ENCODE results near the gene PHACTR3.
"Not testable (repeated sequence)": the region's sequence is repeated elsewhere in the genome, so short reads cannot be mapped to it uniquely, and the experiment has no call there.

PHACTR3 gene

GRCh38 chr20:59837623-59838394 lies 233.5 kb downstream of the PHACTR3 start:
- no peaks in the 10 kb centered on the region for H3K9me3 ChIP-seq (ENCODE audit: low read length)
- peaks cover 14% of the 10 kb centered on the region for H3K27me3 ChIP-seq (ENCODE audit: insufficient read depth, low read length)
- no peak overlapping the region for H3K4me3 ChIP-seq (ENCODE audit: low read length)
- H2AFZ ChIP-seq (ENCODE audit: low read depth, low read length), result no peak overlapping the region
- no peaks in the 10 kb centered on the region for H3K36me3 ChIP-seq (ENCODE audit: insufficient read depth, low read length)
- peaks cover 12% of the 10 kb centered on the region for H3K4me1 ChIP-seq (ENCODE audit: insufficient read depth, low read length)

GRCh38 chr20:59839400-59839799 lies 235.1 kb downstream of the PHACTR3 start:
- Histone ChIP-seq H3K27me3 (ENCODE audit: insufficient read depth, low read length) (peaks cover 15% of the 10 kb centered on the region), H3K36me3 (ENCODE audit: insufficient read depth, low read length) (no peaks in the 10 kb centered on the region), H3K4me1 (ENCODE audit: insufficient read depth, low read length) (peaks cover 12% of the 10 kb centered on the region)

DNA sequence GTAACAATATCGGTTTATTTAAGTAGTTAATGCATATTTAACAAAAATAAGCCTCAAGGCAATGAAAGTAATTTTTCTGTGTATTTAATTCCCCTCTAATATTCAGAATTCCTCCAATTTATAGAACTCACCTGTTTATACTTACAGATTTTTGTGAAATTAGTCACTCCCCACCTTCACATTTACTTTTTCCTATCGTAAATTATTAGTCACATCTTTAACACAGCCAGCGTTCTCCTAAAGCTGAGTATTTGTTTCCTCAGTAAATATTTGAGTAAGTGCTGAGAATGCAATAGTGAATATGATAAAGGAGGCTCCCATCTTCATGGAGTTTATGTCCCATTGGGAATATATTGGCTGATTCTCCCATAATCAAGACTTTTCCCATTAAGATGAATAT lies 241.1 kb downstream of the PHACTR3 start:
- H3K4me1 ChIP-seq (ENCODE audit: insufficient read depth, low read length), result no peaks in the 10 kb centered on the region
- peaks cover 2% of the 10 kb centered on the region for H3K27me3 ChIP-seq (ENCODE audit: insufficient read depth, low read length)
- no peaks in the 10 kb centered on the region for H3K9me3 ChIP-seq (ENCODE audit: low read length)

More at GRCh38 chr20:59839400-59839799, 235.1 kb downstream of the PHACTR3 start:
- Histone ChIP-seq H3K9me3 (ENCODE audit: low read length) (no peaks in the 10 kb centered on the region), H3K4me3 (ENCODE audit: low read length) (no peak overlapping the region), H2AFZ (ENCODE audit: low read depth, low read length) (no peak overlapping the region)

DNA sequence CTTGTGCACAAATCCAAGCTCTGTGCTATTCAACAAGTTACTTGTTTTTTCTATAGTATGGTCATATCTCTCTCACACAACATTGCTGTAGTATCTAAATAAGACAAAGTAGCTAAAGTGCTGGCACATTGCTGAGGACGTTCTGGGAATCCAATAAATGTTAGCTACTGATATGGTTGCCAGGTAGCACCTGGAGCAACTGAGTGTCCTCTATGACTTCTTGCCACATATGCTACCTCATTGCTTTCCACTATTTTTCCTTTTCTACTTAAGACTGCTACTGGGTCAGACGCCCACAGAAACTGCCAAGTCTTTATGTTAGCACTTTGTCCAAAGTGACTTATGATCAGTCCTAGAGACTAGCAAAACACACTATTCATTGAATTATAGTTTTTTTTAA lies 243.8 kb downstream of the PHACTR3 start:
- Histone ChIP-seq H3K36me3 (ENCODE audit: insufficient read depth, low read length) (no peaks in the 10 kb centered on the region), H3K4me1 (ENCODE audit: insufficient read depth, low read length) (no peaks in the 10 kb centered on the region), H3K9me3 (ENCODE audit: low read length) (no peaks in the 10 kb centered on the region), H3K4me3 (ENCODE audit: low read length) (no peak overlapping the region), H3K27me3 (ENCODE audit: insufficient read depth, low read length) (peaks cover 2% of the 10 kb centered on the region), H2AFZ (ENCODE audit: low read depth, low read length) (no peak overlapping the region)

More for the DNA sequence above, 241.1 kb downstream of the PHACTR3 start:
- Histone ChIP-seq H2AFZ (ENCODE audit: low read depth, low read length) (no peak overlapping the region), H3K36me3 (ENCODE audit: insufficient read depth, low read length) (no peaks in the 10 kb centered on the region), H3K4me3 (ENCODE audit: low read length) (no peak overlapping the region)

GRCh38 chr20:59850018-59850641 lies 245.8 kb downstream of the PHACTR3 start:
- H3K27me3 ChIP-seq (ENCODE audit: insufficient read depth, low read length), result no peaks in the 10 kb centered on the region
- H3K36me3 ChIP-seq (ENCODE audit: insufficient read depth, low read length), result no peaks in the 10 kb centered on the region
- H2AFZ ChIP-seq (ENCODE audit: low read depth, low read length), result no peak overlapping the region
- no peaks in the 10 kb centered on the region for H3K4me1 ChIP-seq (ENCODE audit: insufficient read depth, low read length)
- H3K9me3 ChIP-seq (ENCODE audit: low read length), result no peaks in the 10 kb centered on the region
- no peak overlapping the region for H3K4me3 ChIP-seq (ENCODE audit: low read length)

DNA sequence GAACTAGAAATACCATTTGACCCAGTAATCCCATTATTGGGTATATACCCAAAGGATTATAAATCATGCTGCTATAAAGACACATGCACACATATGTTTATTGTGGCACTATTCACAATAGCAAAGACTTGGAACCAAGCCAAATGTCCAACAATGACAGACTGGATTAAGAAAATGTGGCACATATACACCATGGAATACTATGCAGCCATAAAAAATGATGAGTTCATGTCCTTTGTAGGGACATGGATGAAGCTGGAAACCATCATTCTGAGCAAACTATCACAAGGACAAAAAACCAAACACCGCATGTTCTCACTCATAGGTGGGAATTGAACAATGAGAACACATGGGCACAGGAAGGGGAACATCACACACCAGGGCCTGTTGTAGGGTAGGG lies 252.2 kb downstream of the PHACTR3 start:
- not testable (repeated sequence) for H3K27me3 ChIP-seq (ENCODE audit: insufficient read depth, low read length); H3K9me3 ChIP-seq (ENCODE audit: low read length); H3K36me3 ChIP-seq (ENCODE audit: insufficient read depth, low read length); H2AFZ ChIP-seq (ENCODE audit: low read depth, low read length); H3K4me3 ChIP-seq (ENCODE audit: low read length); H3K4me1 ChIP-seq (ENCODE audit: insufficient read depth, low read length)

- not testable (repeated sequence) for H3K27me3 ChIP-seq (ENCODE audit: insufficient read depth, low read length); H3K4me3 ChIP-seq (ENCODE audit: low read length)
Measured at GRCh38 chr20:59856941-59857340, 252.6 kb downstream of the PHACTR3 start.

DNA sequence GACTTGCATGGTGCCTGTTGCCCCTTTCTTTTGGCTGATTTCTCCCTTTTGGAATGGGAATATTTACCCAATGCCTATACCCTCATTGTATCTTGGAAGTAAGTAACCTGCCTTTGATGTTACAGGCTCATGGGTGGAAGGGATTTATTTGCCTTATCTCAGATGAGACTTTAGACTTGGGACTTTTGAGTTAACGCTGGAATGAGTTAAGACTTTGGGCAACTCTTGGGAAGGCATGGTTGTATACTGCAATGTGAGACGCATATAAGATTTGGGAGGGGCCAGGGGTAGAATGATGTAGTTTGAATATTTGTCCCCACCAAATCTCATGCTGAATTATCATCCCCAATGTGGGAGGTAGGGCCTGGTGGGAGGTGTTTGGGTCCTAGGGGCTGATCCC lies 253.6 kb downstream of the PHACTR3 start:
- H3K27me3 ChIP-seq (ENCODE audit: insufficient read depth, low read length), result peaks cover 2% of the 10 kb centered on the region
- H3K4me1 ChIP-seq (ENCODE audit: insufficient read depth, low read length), result no peaks in the 10 kb centered on the region
- H3K36me3 ChIP-seq (ENCODE audit: insufficient read depth, low read length), result no peaks in the 10 kb centered on the region
- H3K9me3 ChIP-seq (ENCODE audit: low read length), result no peaks in the 10 kb centered on the region
- H3K4me3 ChIP-seq (ENCODE audit: low read length), result no peak overlapping the region
- no peak overlapping the region for H2AFZ ChIP-seq (ENCODE audit: low read depth, low read length)

More at GRCh38 chr20:59856941-59857340, 252.6 kb downstream of the PHACTR3 start:
- H2AFZ ChIP-seq (ENCODE audit: low read depth, low read length); H3K4me1 ChIP-seq (ENCODE audit: insufficient read depth, low read length); H3K36me3 ChIP-seq (ENCODE audit: insufficient read depth, low read length); H3K9me3 ChIP-seq (ENCODE audit: low read length): not testable (repeated sequence)

DNA sequence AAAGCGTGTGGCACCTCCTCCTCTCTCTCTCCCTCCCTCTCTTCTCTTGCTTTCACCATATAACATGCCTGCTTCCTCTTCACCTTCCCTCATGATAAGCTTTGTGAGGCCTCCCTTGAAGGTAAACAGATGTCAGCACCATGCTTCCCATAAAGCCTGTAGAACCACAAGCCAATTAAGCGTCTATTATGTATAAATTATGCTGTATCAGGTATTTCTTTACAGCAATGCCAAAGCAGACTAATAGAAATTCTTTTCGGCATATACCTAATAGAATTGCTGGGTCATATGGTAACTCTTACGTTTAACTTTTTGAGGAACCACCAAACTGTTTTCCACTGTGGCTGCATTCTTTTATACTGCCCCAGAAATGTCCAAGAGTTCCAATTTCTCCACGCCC lies 254.1 kb downstream of the PHACTR3 start:
- Histone ChIP-seq H3K27me3 (ENCODE audit: insufficient read depth, low read length) (peaks cover 2% of the 10 kb centered on the region), H3K36me3 (ENCODE audit: insufficient read depth, low read length) (no peaks in the 10 kb centered on the region), H3K9me3 (ENCODE audit: low read length) (no peaks in the 10 kb centered on the region), H3K4me3 (ENCODE audit: low read length) (no peak overlapping the region), H2AFZ (ENCODE audit: low read depth, low read length) (no peak overlapping the region), H3K4me1 (ENCODE audit: insufficient read depth, low read length) (no peaks in the 10 kb centered on the region)

- H3K27me3 ChIP-seq (ENCODE audit: insufficient read depth, low read length), result peaks cover 2% of the 10 kb centered on the region
- no peak overlapping the region for H3K4me3 ChIP-seq (ENCODE audit: low read length)
- no peaks in the 10 kb centered on the region for H3K4me1 ChIP-seq (ENCODE audit: insufficient read depth, low read length)
- no peaks in the 10 kb centered on the region for H3K9me3 ChIP-seq (ENCODE audit: low read length)
- H3K36me3 ChIP-seq (ENCODE audit: insufficient read depth, low read length), result no peaks in the 10 kb centered on the region
- no peak overlapping the region for H2AFZ ChIP-seq (ENCODE audit: low read depth, low read length)
Measured at GRCh38 chr20:59861401-59861800, 257.1 kb downstream of the PHACTR3 start.

DNA sequence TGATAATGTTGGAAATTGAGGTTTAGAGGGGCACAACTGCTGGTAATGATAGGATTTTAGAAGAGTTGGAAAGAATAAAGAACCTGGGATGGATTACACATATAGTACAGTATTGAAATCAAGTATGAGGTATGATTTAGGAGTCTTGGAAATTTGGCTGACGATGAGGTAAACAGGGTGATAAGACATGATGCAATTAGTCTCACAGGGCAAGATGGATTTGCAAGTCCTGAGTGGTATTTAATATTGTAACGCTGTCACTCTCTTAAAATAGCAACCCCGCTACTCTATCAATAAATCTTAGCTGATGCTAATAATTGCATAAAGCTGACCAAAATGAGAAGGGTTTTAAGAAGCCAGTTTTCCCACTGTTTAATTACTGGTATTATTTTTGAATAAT lies 258.7 kb downstream of the PHACTR3 start:
- Histone ChIP-seq H3K4me1 (ENCODE audit: insufficient read depth, low read length) (no peaks in the 10 kb centered on the region), H3K27me3 (ENCODE audit: insufficient read depth, low read length) (peaks cover 2% of the 10 kb centered on the region), H2AFZ (ENCODE audit: low read depth, low read length) (no peak overlapping the region), H3K4me3 (ENCODE audit: low read length) (no peak overlapping the region), H3K36me3 (ENCODE audit: insufficient read depth, low read length) (no peaks in the 10 kb centered on the region), H3K9me3 (ENCODE audit: low read length) (no peaks in the 10 kb centered on the region)

DNA sequence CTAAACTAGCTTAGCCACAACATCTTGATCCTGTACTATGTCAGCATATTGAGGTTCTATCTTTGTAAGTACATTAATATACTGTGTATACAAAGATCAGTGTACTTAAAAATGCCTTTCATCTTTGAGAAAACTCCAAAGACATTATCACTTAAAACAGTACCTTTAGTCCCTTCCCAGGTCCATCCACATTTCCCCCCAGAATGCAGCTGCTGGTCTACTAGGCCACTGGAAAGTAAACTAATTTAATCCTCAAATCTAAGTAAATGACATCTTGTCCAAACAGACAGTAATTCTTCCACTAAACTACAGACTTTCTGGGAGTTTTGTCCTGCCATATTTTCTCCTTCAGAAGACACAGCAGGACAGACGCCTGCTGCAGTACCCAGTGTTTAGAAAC lies 260.4 kb downstream of the PHACTR3 start:
- Histone ChIP-seq H3K36me3 (ENCODE audit: insufficient read depth, low read length) (no peaks in the 10 kb centered on the region), H3K4me3 (ENCODE audit: low read length) (no peak overlapping the region), H3K9me3 (ENCODE audit: low read length) (no peaks in the 10 kb centered on the region), H3K4me1 (ENCODE audit: insufficient read depth, low read length) (no peaks in the 10 kb centered on the region), H3K27me3 (ENCODE audit: insufficient read depth, low read length) (peaks cover 2% of the 10 kb centered on the region), H2AFZ (ENCODE audit: low read depth, low read length) (no peak overlapping the region)

GRCh38 chr20:59866338-59866737 lies 262.0 kb downstream of the PHACTR3 start:
- peaks cover 2% of the 10 kb centered on the region for H3K27me3 ChIP-seq (ENCODE audit: insufficient read depth, low read length)

More at GRCh38 chr20:59866338-59866737, 262.0 kb downstream of the PHACTR3 start:
- no peak overlapping the region for H2AFZ ChIP-seq (ENCODE audit: low read depth, low read length)
- H3K36me3 ChIP-seq (ENCODE audit: insufficient read depth, low read length), result no peaks in the 10 kb centered on the region
- no peak overlapping the region for H3K4me3 ChIP-seq (ENCODE audit: low read length)
- no peaks in the 10 kb centered on the region for H3K9me3 ChIP-seq (ENCODE audit: low read length)
- H3K4me1 ChIP-seq (ENCODE audit: insufficient read depth, low read length), result no peaks in the 10 kb centered on the region

All from neuron (in vitro differentiated cells).